Activated gamma-delta T cell treated with anti-CD3 and anti-CD28 coated beads, Interleukin-2, amount 50 U/mL, for 16 hours (primary cell): ENCODE measurements around the gene TPK1.
A peak's percentile ranks its signal among the peaks of the same experiment; 100 is the strongest.

Experiments used
- DNase-seq: peaks from one replicate; pipeline ENCODE4 v3.0.0-alpha.2; 2020; ENCODE audit warnings: low read depth

Gene TPK1

GRCh38 chr7:144835652-144836544 is at the start of gene TPK1:
TPK1 (minus strand) TSS chr7:144836053; CDS start chr7:144835602, 451 bp downstream.
- peak; percentile 83 for DNase-seq

GRCh38 chr7:144885478-144885877 is 49.6 kb upstream of the TPK1 start:
- DNase-seq, result no peak

- no peak for DNase-seq
These were observed 49.0 kb upstream of the TPK1 start for GRCh38 chr7:144884896-144885295.

GRCh38 chr7:144873316-144873845 is 37.5 kb upstream of the TPK1 start:
- DNase-seq, result no peak

- DNase-seq, result no peak
These were observed 33.2 kb upstream of the TPK1 start for GRCh38 chr7:144869082-144869481.

GRCh38 chr7:144866189-144866588 is 30.3 kb upstream of the TPK1 start:
- DNase-seq, result no peak

- no peak for DNase-seq
These were observed 27.4 kb upstream of the TPK1 start for GRCh38 chr7:144863320-144863647.

- no peak for DNase-seq
These were observed 26.9 kb upstream of the TPK1 start for GRCh38 chr7:144862612-144863319.

GRCh38 chr7:144859739-144860138 is 23.9 kb upstream of the TPK1 start:
- DNase-seq, result no peak

- no peak for DNase-seq
These were observed 21.6 kb upstream of the TPK1 start for GRCh38 chr7:144857463-144857862.

GRCh38 chr7:144854839-144855424 is 19.1 kb upstream of the TPK1 start:
- no peak for DNase-seq

- no peak for DNase-seq
These were observed 17.7 kb upstream of the TPK1 start for GRCh38 chr7:144853542-144853941.

- DNase-seq, result no peak
These were observed 12.2 kb upstream of the TPK1 start for GRCh38 chr7:144848078-144848477.

- no peak for DNase-seq
These were observed 6.6 kb upstream of the TPK1 start for GRCh38 chr7:144842377-144842851.

- DNase-seq, result no peak
These were observed 641 bp upstream of the TPK1 start for GRCh38 chr7:144836545-144836842.

- DNase-seq, result no peak
These were observed 670 bp downstream of the TPK1 start for GRCh38 chr7:144835155-144835611.

- no peak for DNase-seq
These were observed 1.2 kb downstream of the TPK1 start for GRCh38 chr7:144834641-144835144.

GRCh38 chr7:144830811-144831210 is 5.0 kb downstream of the TPK1 start:
- DNase-seq, result no peak

- DNase-seq, result no peak
These were observed 5.6 kb downstream of the TPK1 start for GRCh38 chr7:144830024-144830785.

GRCh38 chr7:144827621-144828020 is 8.2 kb downstream of the TPK1 start:
- no peak for DNase-seq

- DNase-seq, result no peak
These were observed 9.6 kb downstream of the TPK1 start for GRCh38 chr7:144826208-144826607.

GRCh38 chr7:144824360-144824759 is 11.5 kb downstream of the TPK1 start:
- DNase-seq, result no peak
